KOPT-K1 (cell line): ENCODE results near the gene TGFA.

Experiments
- H3K27ac ChIP-seq: fragments of 200-600 bp; sonication (generic); 2 replicates; pipeline ENCODE4 v1.5.1; 2016; ENCODE audit warnings: antibody characterized with exemption, mild to moderate bottlenecking, low read depth, low read length; ENCODE audit not compliant: poor library complexity, severe bottlenecking
- H3K36me3 ChIP-seq: fragments of 200-600 bp; sonication (generic); 2 replicates; pipeline ENCODE4 v1.5.1; 2017; ENCODE audit warnings: antibody characterized with exemption, mild to moderate bottlenecking, low read length, moderate library complexity; ENCODE audit not compliant: insufficient read depth
- H3K9me3 ChIP-seq: fragments of 200-600 bp; sonication (generic); 2 replicates; pipeline ENCODE4 v1.5.1; 2017; ENCODE audit warnings: antibody characterized with exemption, low read length, mild to moderate bottlenecking; ENCODE audit not compliant: insufficient read depth, poor library complexity, severe bottlenecking

TGFA gene

GRCh38 chr2:70460333-70460732 is 93.3 kb downstream of the TGFA start:
- H3K27ac ChIP-seq, result no peak overlapping the region
- no peaks in the 10 kb centered on the region for H3K9me3 ChIP-seq
- no peaks in the 10 kb centered on the region for H3K36me3 ChIP-seq

GRCh38 chr2:70458661-70459060 is 95.0 kb downstream of the TGFA start:
- no peak overlapping the region for H3K27ac ChIP-seq
- no peaks in the 10 kb centered on the region for H3K9me3 ChIP-seq
- no peaks in the 10 kb centered on the region for H3K36me3 ChIP-seq

- no peaks in the 10 kb centered on the region for H3K9me3 ChIP-seq
- no peaks in the 10 kb centered on the region for H3K36me3 ChIP-seq
- H3K27ac ChIP-seq, result no peak overlapping the region
Observed at GRCh38 chr2:70456585-70457495, 96.8 kb downstream of the TGFA start.

- H3K9me3 ChIP-seq, result no peaks in the 10 kb centered on the region
- no peak overlapping the region for H3K27ac ChIP-seq
- no peaks in the 10 kb centered on the region for H3K36me3 ChIP-seq
Observed at GRCh38 chr2:70454936-70455544, 98.6 kb downstream of the TGFA start.

- no peaks in the 10 kb centered on the region for H3K36me3 ChIP-seq
- H3K27ac ChIP-seq, result no peak overlapping the region
Observed at GRCh38 chr2:70450641-70451250, 102.9 kb downstream of the TGFA start.

GRCh38 chr2:70448041-70448440 is 105.6 kb downstream of the TGFA start:
- no peaks in the 10 kb centered on the region for H3K9me3 ChIP-seq
- H3K36me3 ChIP-seq, result no peaks in the 10 kb centered on the region
- no peak overlapping the region for H3K27ac ChIP-seq

More at GRCh38 chr2:70450641-70451250, 102.9 kb downstream of the TGFA start:
- no peaks in the 10 kb centered on the region for H3K9me3 ChIP-seq

DNA sequence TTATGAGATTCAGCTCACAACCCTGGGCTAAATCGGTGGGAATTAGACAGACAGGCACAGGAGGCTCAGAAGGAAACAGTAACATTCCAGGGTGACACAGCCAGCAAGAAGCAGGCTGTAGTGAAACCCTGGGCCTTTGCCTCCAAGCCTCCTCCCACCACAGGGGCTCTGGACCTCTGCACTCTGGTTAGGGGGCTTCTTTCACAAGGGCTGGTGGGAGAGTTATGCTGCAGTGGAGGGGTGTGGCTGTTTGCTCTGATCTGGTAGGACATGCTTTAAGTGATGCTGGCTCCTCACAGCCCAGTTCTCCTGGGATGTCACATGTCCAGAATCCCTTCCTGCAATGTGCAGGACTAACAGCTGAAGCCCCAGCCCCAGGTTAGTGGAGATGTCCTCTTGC is 109.9 kb downstream of the TGFA start:
- Histone ChIP-seq H3K9me3 (no peaks in the 10 kb centered on the region), H3K36me3 (no peaks in the 10 kb centered on the region), H3K27ac (no peak overlapping the region)

GRCh38 chr2:70443078-70443465 is 110.6 kb downstream of the TGFA start:
- no peaks in the 10 kb centered on the region for H3K36me3 ChIP-seq
- H3K9me3 ChIP-seq, result no peaks in the 10 kb centered on the region
- no peak overlapping the region for H3K27ac ChIP-seq

DNA sequence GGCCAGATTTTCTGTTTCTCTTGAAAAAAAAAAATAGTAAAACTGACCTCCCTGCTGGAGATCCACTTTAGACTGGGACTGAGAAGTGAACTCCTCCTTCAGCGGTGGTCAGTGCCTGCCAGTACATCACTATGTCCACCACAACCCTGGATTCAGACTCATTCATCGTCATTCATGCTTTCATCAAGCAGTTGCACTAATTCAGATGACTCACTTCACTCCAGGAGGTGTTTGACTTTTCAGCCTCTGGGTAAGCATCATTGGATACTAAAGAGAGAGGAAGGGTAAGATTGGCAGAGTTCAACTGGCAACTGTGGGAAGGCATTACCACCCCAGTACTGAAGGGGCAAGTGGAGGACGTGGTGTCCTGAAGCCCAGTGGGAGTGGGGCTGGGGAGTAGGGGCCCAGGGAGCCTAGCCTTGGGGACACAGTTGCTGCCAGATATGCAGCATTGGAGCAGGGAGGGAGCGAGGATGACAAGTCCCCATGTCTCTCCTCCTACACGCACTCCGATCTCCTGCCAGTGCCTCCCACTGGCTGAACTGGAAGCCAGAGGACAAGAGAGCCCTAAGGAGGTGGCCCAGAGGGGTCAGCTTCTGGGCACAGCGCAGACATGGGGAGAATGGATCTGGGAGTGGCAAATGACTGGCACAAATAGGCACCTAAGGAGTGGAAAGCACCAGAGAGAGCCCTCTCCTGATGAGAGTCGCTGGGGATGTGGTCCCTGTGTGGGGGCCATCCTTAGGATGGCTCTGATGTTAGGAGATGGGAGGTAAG is 111.1 kb downstream of the TGFA start:
- H3K9me3 ChIP-seq, result no peaks in the 10 kb centered on the region
- no peak overlapping the region for H3K27ac ChIP-seq
- H3K36me3 ChIP-seq, result no peaks in the 10 kb centered on the region

- Histone ChIP-seq H3K27ac (peak overlapping the region; percentile 67), H3K9me3 (no peaks in the 10 kb centered on the region), H3K36me3 (no peaks in the 10 kb centered on the region)
Observed at GRCh38 chr2:70440621-70441020, 113.0 kb downstream of the TGFA start.

- H3K36me3 ChIP-seq, result no peaks in the 10 kb centered on the region
Observed at GRCh38 chr2:70435138-70435537, 118.5 kb downstream of the TGFA start.

DNA sequence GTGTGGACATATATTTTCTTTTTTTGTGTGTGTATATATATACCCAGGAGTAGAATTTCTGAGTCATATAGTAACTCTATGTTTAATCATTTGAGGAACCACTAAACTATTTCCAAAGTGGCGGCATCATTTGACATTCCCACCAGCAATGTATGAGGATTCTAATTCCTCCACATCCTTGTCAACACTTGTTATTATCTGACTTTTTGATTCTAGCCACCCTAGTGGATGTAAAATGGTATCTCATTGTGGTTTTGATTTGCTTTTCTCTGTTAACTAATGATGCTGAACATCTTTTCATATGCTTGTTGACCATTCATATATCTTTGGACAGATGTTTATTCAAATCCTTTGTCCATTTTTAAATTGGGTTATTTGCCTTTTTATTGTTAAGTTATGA is 120.3 kb downstream of the TGFA start:
- no peaks in the 10 kb centered on the region for H3K9me3 ChIP-seq
- no peaks in the 10 kb centered on the region for H3K36me3 ChIP-seq
- no peak overlapping the region for H3K27ac ChIP-seq

More at GRCh38 chr2:70435138-70435537, 118.5 kb downstream of the TGFA start:
- Histone ChIP-seq H3K9me3 (no peaks in the 10 kb centered on the region), H3K27ac (no peak overlapping the region)

- no peaks in the 10 kb centered on the region for H3K36me3 ChIP-seq
Observed at GRCh38 chr2:70431716-70432347, 121.8 kb downstream of the TGFA start.

DNA sequence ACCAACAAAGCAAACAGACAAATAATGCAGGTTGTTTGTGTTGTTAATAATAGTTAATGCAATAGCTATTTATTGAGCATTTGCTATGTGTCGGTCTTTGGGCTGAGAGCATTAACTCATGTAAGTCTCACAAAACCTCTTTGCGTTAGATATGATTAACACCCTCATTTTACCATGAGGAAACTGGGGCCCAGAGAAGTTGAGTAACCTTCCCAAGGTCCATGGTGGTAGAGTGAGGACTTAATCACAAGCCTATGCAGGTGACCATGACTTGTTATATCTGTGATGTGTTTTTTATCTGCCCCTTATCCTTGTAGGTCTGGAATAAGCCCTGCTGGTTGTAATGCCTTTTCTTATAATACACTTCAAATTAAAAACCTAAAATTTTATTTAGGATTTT is 127.3 kb downstream of the TGFA start:
- Histone ChIP-seq H3K9me3 (no peaks in the 10 kb centered on the region), H3K27ac (no peak overlapping the region), H3K36me3 (no peaks in the 10 kb centered on the region)

More at GRCh38 chr2:70431716-70432347, 121.8 kb downstream of the TGFA start:
- H3K27ac ChIP-seq, result no peak overlapping the region
- H3K9me3 ChIP-seq, result no peaks in the 10 kb centered on the region
